GM12878 (cell line): ENCODE measurements around the gene MSI2.
A peak's percentile ranks its signal among the peaks of the same experiment; 100 is the strongest.

Experiments
- FOS ChIP-seq: IDR thresholded peaks from 3 replicates; pipeline ENCODE4 v1.6.1; 2011; ENCODE audit warnings: borderline replicate concordance; ENCODE audit not compliant: insufficient read length; ENCODE audit errors: extremely low read depth
- GABPA ChIP-seq: IDR thresholded peaks from 2 replicates; pipeline ENCODE4 v1.6.1; 2014; ENCODE audit warnings: antibody characterized with exemption, low read depth, mild to moderate bottlenecking, inconsistent platforms
- TF ChIP-seq, protein P1 (sequence below): IDR thresholded peaks from 2 replicates; pipeline ENCODE4 v1.6.1; 2012; ENCODE audit warnings: low read depth, low read length, improper control_type of control experiment
- TF ChIP-seq, protein P2 (sequence below), 3 experiments: IDR thresholded peaks in 2 of 3; conservative IDR thresholded peaks in 1 of 3; 2 replicates each; pipeline ENCODE4 v1.5.1; 2011; ENCODE audit warnings: low read depth in 3 of 3, low read length in 3 of 3, mild to moderate bottlenecking in 3 of 3, control low read depth in 2 of 3, moderate library complexity in 2 of 3, inconsistent platforms in 1 of 3, mixed read lengths in 1 of 3; ENCODE audit not compliant: control insufficient read depth in 2 of 3, insufficient read depth in 1 of 3; ENCODE audit errors: extremely low read depth in 1 of 3

DNA sequence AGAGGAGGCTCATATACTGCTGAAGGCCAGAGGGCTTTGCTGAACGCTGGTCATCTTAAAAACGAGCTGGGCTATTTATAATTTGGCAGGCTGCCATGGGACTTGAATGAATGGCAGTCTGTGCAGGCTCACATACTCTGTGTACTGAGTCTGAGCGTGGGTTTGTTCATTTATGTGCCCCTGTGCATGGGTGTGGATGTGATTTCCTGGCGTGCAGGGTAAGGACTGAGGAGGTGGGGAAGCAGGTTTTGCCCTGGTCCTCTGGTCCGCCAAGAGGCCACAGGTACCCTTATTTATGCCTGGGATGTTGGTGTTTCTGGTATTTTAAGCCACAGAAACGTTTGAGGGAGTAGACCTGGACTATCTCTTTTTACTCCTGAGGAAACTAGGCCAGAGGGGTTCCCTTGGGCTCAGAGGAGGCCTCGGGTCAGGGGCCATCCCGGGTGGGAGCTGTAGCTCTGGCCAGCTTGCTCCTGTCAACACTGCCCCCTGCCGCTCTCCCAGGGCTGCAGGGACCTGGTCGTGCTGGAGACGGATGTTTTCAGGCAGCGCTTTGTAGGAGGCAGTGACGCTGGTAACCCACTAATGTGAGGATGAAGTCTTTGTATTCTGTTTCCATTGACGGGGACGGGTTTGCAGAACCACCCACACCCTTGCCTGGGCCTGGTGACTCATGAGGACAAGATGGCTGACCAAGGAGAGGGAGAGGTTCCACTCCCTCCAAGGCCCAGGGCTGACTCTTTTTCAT lies 184.4 kb downstream of the MSI2 start:
- TF ChIP-seq, protein P1, sequence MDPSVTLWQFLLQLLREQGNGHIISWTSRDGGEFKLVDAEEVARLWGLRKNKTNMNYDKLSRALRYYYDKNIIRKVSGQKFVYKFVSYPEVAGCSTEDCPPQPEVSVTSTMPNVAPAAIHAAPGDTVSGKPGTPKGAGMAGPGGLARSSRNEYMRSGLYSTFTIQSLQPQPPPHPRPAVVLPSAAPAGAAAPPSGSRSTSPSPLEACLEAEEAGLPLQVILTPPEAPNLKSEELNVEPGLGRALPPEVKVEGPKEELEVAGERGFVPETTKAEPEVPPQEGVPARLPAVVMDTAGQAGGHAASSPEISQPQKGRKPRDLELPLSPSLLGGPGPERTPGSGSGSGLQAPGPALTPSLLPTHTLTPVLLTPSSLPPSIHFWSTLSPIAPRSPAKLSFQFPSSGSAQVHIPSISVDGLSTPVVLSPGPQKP, result no peak
- no peak for TF ChIP-seq FOS
- TF ChIP-seq, protein P2, sequence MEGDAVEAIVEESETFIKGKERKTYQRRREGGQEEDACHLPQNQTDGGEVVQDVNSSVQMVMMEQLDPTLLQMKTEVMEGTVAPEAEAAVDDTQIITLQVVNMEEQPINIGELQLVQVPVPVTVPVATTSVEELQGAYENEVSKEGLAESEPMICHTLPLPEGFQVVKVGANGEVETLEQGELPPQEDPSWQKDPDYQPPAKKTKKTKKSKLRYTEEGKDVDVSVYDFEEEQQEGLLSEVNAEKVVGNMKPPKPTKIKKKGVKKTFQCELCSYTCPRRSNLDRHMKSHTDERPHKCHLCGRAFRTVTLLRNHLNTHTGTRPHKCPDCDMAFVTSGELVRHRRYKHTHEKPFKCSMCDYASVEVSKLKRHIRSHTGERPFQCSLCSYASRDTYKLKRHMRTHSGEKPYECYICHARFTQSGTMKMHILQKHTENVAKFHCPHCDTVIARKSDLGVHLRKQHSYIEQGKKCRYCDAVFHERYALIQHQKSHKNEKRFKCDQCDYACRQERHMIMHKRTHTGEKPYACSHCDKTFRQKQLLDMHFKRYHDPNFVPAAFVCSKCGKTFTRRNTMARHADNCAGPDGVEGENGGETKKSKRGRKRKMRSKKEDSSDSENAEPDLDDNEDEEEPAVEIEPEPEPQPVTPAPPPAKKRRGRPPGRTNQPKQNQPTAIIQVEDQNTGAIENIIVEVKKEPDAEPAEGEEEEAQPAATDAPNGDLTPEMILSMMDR (IDR thresholded peaks at IDR 0.05 in 2 of 3, conservative IDR thresholded peaks at IDR 0.05 in 1 of 3; ENCODE audit: control insufficient read depth in 2 of 3, extremely low read depth in 1 of 3, insufficient read depth in 1 of 3, low read depth in 3 of 3, low read length in 3 of 3), result peak; percentile 44 to 71 (median 69)
- TF ChIP-seq GABPA, result no peak
